Nephron progenitor cell (in vitro differentiated cells): Measurements from ENCODE around the gene RAI14.

Experiments
- DNase-seq: peaks from one replicate; pipeline ENCODE4 v3.0.0; 2021
- H3K27ac Mint-ChIP-seq: 2 replicates; pipeline ENCODE4 v1.8.0; 2021; ENCODE audit warnings: mild to moderate bottlenecking, moderate library complexity, mixed read lengths
- H3K27me3 Mint-ChIP-seq: 2 replicates; pipeline ENCODE4 v1.8.0; 2021; ENCODE audit warnings: mild to moderate bottlenecking, low read depth, mixed read lengths; ENCODE audit not compliant: poor library complexity
- H3K36me3 Mint-ChIP-seq: 2 replicates; pipeline ENCODE4 v1.8.0; 2021; ENCODE audit warnings: low read depth, mixed read lengths
- H3K4me1 Mint-ChIP-seq: 2 replicates; pipeline ENCODE4 v1.8.0; 2021; ENCODE audit warnings: mixed read lengths
- H3K4me3 Mint-ChIP-seq: 2 replicates; pipeline ENCODE4 v1.8.0; 2021; ENCODE audit warnings: mild to moderate bottlenecking, moderate library complexity, mixed read lengths
- H3K9me3 Mint-ChIP-seq: 2 replicates; pipeline ENCODE4 v1.8.0; 2021; ENCODE audit warnings: mild to moderate bottlenecking, moderate library complexity, mixed read lengths
- CTCF ChIP-seq: fragments of 200-600 bp; sonication (generic); IDR thresholded peaks from 2 replicates; pipeline ENCODE4 v1.5.0; 2021; ENCODE audit warnings: antibody characterized with exemption

The RAI14 gene

GRCh38 chr5:34673463-34674125 is 17.5 kb downstream of the RAI14 start:
- Mint-ChIP-seq H3K4me1 (peaks cover 8% of the 10 kb centered on the region), H3K27me3 (no peaks in the 10 kb centered on the region), H3K36me3 (peaks cover 38% of the 10 kb centered on the region), H3K27ac (no peak overlapping the region), H3K9me3 (no peaks in the 10 kb centered on the region), H3K4me3 (no peak overlapping the region)
- DNase-seq = no peak
- TF ChIP-seq CTCF = no peak

- no peak for TF ChIP-seq CTCF
- no peak overlapping the region for H3K4me3 Mint-ChIP-seq
- peaks cover 12% of the 10 kb centered on the region for H3K4me1 Mint-ChIP-seq
- H3K27ac Mint-ChIP-seq = no peak overlapping the region
- DNase-seq = no peak
- peaks cover 38% of the 10 kb centered on the region for H3K36me3 Mint-ChIP-seq
- H3K27me3 Mint-ChIP-seq = no peaks in the 10 kb centered on the region
- no peaks in the 10 kb centered on the region for H3K9me3 Mint-ChIP-seq
Measured at GRCh38 chr5:34674187-34674586, 18.1 kb downstream of the RAI14 start.

GRCh38 chr5:34675857-34676256 is 19.7 kb downstream of the RAI14 start:
- Mint-ChIP-seq H3K27ac (peak overlapping the region; percentile 18), H3K9me3 (no peaks in the 10 kb centered on the region), H3K27me3 (no peaks in the 10 kb centered on the region), H3K4me1 (peaks cover 20% of the 10 kb centered on the region), H3K4me3 (no peak overlapping the region), H3K36me3 (peaks cover 34% of the 10 kb centered on the region)
- DNase-seq = no peak
- no peak for TF ChIP-seq CTCF

GRCh38 chr5:34676416-34676815 is 20.3 kb downstream of the RAI14 start:
- H3K9me3 Mint-ChIP-seq = no peaks in the 10 kb centered on the region
- no peak overlapping the region for H3K27ac Mint-ChIP-seq
- no peak for DNase-seq
- no peak overlapping the region for H3K4me3 Mint-ChIP-seq
- peaks cover 34% of the 10 kb centered on the region for H3K36me3 Mint-ChIP-seq
- TF ChIP-seq CTCF = no peak
- peaks cover 24% of the 10 kb centered on the region for H3K4me1 Mint-ChIP-seq
- H3K27me3 Mint-ChIP-seq = no peaks in the 10 kb centered on the region

GRCh38 chr5:34677428-34677827 is 21.3 kb downstream of the RAI14 start:
- Mint-ChIP-seq H3K27ac (no peak overlapping the region), H3K9me3 (no peaks in the 10 kb centered on the region), H3K4me1 (peaks cover 24% of the 10 kb centered on the region), H3K4me3 (no peak overlapping the region), H3K36me3 (peaks cover 34% of the 10 kb centered on the region), H3K27me3 (no peaks in the 10 kb centered on the region)
- DNase-seq = no peak
- TF ChIP-seq CTCF = no peak

- H3K9me3 Mint-ChIP-seq = no peaks in the 10 kb centered on the region
- H3K27ac Mint-ChIP-seq = peak overlapping the region; percentile 0
- peaks cover 16% of the 10 kb centered on the region for H3K36me3 Mint-ChIP-seq
- DNase-seq = no peak
- H3K4me3 Mint-ChIP-seq = no peak overlapping the region
- no peaks in the 10 kb centered on the region for H3K27me3 Mint-ChIP-seq
- TF ChIP-seq CTCF = no peak
- peaks cover 46% of the 10 kb centered on the region for H3K4me1 Mint-ChIP-seq
Measured at GRCh38 chr5:34680896-34681295, 24.8 kb downstream of the RAI14 start.
